ENCODE data around the gene SMAD3. TPM values are rescaled to one million over a fixed set of nuclear protein-coding genes. Genes with fewer than 3 reads are reported as not detected.

The SMAD3 gene
- total RNA-seq, 1 experiment from 2014 or later, result 89.2 TPM

DNA sequence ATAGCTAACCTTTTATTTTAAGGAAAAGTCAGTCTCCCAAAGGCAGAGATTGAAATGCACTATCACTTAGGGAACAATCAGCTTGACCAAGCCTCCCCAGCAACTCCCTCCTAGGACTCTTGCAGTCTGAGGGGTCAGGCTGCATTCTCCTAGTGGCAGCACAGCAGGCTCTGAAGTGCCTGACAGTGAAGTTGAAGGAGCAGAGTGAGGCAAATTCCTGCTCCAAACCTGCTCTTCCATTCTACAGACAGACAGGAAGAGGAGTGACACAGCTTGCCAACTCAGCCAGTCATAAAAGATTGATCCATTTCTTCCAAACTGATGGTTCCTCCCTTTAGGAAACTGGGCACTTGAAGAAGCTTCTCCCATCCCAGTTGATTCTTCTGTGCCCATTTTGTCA, 43.9 kb upstream of the SMAD3 start:
- no peak overlapping the region for H3K27ac ChIP-seq (ENCODE audit: low read depth, low read length)
- H2AFZ ChIP-seq (ENCODE audit: low read depth, low read length, poor library complexity, severe bottlenecking), result peak overlapping the region; percentile 4
- DNase-seq (ENCODE audit: low read depth, low spot score) (no peak), ATAC-seq (peak; percentile 36)
- no peak overlapping the region for H3K9ac ChIP-seq (ENCODE audit: low read length)
- ChIA-PET POLR2A (interaction anchor here (0.7 to 1.4 kb wide), 2 partner anchors 45 to 52 kb away, joined by 3 read pairs; no protein-coding TSS in a partner anchor), RAD21 (ENCODE audit: low non-redundant PET in 1 of 2, low total read pairs in 2 of 2, uncharacterized antibody in 2 of 2, unreplicated experiment in 2 of 2) (no interaction called here), CTCF (no interaction called here)
- intact Hi-C loops (cut with micrococcal nuclease), result no loop called here
- TF ChIP-seq EZH2phosphoT487 (IDR thresholded peaks at IDR 0.05; ENCODE audit: borderline replicate concordance), result no peak
- TF ChIP-seq ZFX (IDR thresholded peaks at IDR 0.05), result no peak
- TF ChIP-seq, protein P1, sequence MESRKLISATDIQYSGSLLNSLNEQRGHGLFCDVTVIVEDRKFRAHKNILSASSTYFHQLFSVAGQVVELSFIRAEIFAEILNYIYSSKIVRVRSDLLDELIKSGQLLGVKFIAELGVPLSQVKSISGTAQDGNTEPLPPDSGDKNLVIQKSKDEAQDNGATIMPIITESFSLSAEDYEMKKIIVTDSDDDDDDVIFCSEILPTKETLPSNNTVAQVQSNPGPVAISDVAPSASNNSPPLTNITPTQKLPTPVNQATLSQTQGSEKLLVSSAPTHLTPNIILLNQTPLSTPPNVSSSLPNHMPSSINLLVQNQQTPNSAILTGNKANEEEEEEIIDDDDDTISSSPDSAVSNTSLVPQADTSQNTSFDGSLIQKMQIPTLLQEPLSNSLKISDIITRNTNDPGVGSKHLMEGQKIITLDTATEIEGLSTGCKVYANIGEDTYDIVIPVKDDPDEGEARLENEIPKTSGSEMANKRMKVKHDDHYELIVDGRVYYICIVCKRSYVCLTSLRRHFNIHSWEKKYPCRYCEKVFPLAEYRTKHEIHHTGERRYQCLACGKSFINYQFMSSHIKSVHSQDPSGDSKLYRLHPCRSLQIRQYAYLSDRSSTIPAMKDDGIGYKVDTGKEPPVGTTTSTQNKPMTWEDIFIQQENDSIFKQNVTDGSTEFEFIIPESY (IDR thresholded peaks at IDR 0.05; ENCODE audit: extremely low read depth, insufficient replicate concordance, low read length), result no peak
- TF ChIP-seq SIN3A (IDR thresholded peaks at IDR 0.05; ENCODE audit: low read depth), result no peak
- TF ChIP-seq SRF (IDR thresholded peaks at IDR 0.05; ENCODE audit: low read depth), result no peak
- no peaks in the 10 kb centered on the region for H3K9me3 ChIP-seq (ENCODE audit: control insufficient read depth in 1 of 2, insufficient read depth in 1 of 2, low read depth in 1 of 2, low read length in 2 of 2)
- peak overlapping the region; percentile 26 for H3K4me2 ChIP-seq (ENCODE audit: low read length)
- no peaks in the 10 kb centered on the region for H3K36me3 ChIP-seq (ENCODE audit: control insufficient read depth in 1 of 2, insufficient read depth in 2 of 2, low read length in 2 of 2)
- H3K4me1 ChIP-seq (ENCODE audit: control insufficient read depth in 1 of 2, insufficient read depth in 2 of 2, low read length in 2 of 2), result peaks cover 40 to 57% of the 10 kb centered on the region in 2 experiments
- H3K9me2 ChIP-seq (ENCODE audit: insufficient read depth), result no peaks in the 10 kb centered on the region
- no peak overlapping the region for H3K4me3 ChIP-seq (replicated peaks in 1 of 2; ENCODE audit: low read depth in 1 of 2, low read length in 2 of 2)
- H4K20me1 ChIP-seq (ENCODE audit: insufficient read depth), result no peaks in the 10 kb centered on the region
- no peaks in the 10 kb centered on the region for H3K79me2 ChIP-seq (ENCODE audit: insufficient read depth, low read length)
- H3K27me3 ChIP-seq (ENCODE audit: insufficient read depth, low read length), result no peaks in the 10 kb centered on the region
- BruUV-seq (replicated peaks), result no TSS peak

DNA sequence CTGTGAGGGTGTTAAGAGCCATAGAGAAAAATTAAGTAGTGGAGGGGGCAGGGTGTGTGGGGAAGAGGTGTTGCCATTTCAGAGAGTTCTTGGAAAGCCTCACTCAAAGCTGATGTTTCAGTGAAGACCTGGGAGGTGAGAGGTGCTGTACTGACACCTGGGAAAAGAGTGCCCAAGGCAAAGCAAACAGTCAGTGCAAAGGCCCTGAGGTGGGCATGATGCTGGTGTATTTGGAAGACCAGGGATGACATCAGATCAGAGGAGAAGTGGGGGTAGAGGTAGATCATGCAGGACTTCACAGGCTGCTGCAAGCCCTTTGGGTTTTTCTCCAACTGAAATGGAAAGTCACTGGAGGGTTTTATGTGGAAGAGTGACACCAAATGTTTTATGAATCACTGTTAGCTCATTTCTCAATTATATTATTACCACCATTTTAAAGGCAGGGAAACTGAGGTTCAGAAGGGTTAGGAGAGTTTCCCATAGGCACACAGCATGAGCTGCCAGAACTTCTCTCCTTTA, 42.8 kb upstream of the SMAD3 start:
- no peak overlapping the region for H3K4me3 ChIP-seq (replicated peaks in 1 of 2; ENCODE audit: low read depth in 1 of 2, low read length in 2 of 2)
- TF ChIP-seq POLR2A (IDR thresholded peaks at IDR 0.05; ENCODE audit: borderline replicate concordance, extremely low read depth, insufficient read depth, insufficient read length) (no peak), EZH2 (IDR thresholded peaks at IDR 0.05) (no peak), EGR1 (IDR thresholded peaks at IDR 0.05; ENCODE audit: low read depth) (no peak), RAD21 (IDR thresholded peaks at IDR 0.05; ENCODE audit: low read depth) (no peak), TCF7L2 (IDR thresholded peaks at IDR 0.05; ENCODE audit: borderline replicate concordance, extremely low read depth, insufficient read depth, insufficient read length) (no peak), JUND (IDR thresholded peaks at IDR 0.05) (no peak), SIN3A (IDR thresholded peaks at IDR 0.05; ENCODE audit: low read depth) (no peak), YY1 (IDR thresholded peaks at IDR 0.05; ENCODE audit: extremely low read depth, insufficient replicate concordance, low read depth, low read length) (no peak)
- TF ChIP-seq, protein P2, sequence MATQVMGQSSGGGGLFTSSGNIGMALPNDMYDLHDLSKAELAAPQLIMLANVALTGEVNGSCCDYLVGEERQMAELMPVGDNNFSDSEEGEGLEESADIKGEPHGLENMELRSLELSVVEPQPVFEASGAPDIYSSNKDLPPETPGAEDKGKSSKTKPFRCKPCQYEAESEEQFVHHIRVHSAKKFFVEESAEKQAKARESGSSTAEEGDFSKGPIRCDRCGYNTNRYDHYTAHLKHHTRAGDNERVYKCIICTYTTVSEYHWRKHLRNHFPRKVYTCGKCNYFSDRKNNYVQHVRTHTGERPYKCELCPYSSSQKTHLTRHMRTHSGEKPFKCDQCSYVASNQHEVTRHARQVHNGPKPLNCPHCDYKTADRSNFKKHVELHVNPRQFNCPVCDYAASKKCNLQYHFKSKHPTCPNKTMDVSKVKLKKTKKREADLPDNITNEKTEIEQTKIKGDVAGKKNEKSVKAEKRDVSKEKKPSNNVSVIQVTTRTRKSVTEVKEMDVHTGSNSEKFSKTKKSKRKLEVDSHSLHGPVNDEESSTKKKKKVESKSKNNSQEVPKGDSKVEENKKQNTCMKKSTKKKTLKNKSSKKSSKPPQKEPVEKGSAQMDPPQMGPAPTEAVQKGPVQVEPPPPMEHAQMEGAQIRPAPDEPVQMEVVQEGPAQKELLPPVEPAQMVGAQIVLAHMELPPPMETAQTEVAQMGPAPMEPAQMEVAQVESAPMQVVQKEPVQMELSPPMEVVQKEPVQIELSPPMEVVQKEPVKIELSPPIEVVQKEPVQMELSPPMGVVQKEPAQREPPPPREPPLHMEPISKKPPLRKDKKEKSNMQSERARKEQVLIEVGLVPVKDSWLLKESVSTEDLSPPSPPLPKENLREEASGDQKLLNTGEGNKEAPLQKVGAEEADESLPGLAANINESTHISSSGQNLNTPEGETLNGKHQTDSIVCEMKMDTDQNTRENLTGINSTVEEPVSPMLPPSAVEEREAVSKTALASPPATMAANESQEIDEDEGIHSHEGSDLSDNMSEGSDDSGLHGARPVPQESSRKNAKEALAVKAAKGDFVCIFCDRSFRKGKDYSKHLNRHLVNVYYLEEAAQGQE (IDR thresholded peaks at IDR 0.05; ENCODE audit: low read depth), result no peak
- H2AFZ ChIP-seq (ENCODE audit: low read depth, low read length, poor library complexity, severe bottlenecking), result no peak overlapping the region
- no peaks in the 10 kb centered on the region for H3K36me3 ChIP-seq (ENCODE audit: control insufficient read depth in 1 of 2, insufficient read depth in 2 of 2, low read length in 2 of 2)
- H3K9ac ChIP-seq (ENCODE audit: low read length), result no peak overlapping the region
- H3K4me2 ChIP-seq (ENCODE audit: low read length), result no peak overlapping the region
- intact Hi-C loops (cut with micrococcal nuclease), result no loop called here
- H3K27ac ChIP-seq (ENCODE audit: low read depth, low read length), result no peak overlapping the region
- DNase-seq (ENCODE audit: low read depth, low spot score) (no peak), ATAC-seq (no peak)
- H3K4me1 ChIP-seq (ENCODE audit: control insufficient read depth in 1 of 2, insufficient read depth in 2 of 2, low read length in 2 of 2), result peaks cover 43 to 65% of the 10 kb centered on the region in 2 experiments
- H3K27me3 ChIP-seq (ENCODE audit: insufficient read depth, low read length), result no peaks in the 10 kb centered on the region
- RAD21 ChIA-PET (ENCODE audit: low non-redundant PET in 1 of 2, low total read pairs in 2 of 2, uncharacterized antibody in 2 of 2, unreplicated experiment in 2 of 2), result no interaction called here
- no peaks in the 10 kb centered on the region for H3K79me2 ChIP-seq (ENCODE audit: insufficient read depth, low read length)
- no peaks in the 10 kb centered on the region for H3K9me2 ChIP-seq (ENCODE audit: insufficient read depth)
- BruUV-seq (replicated peaks), result no TSS peak
- CTCF ChIA-PET, result no interaction called here
- no peaks in the 10 kb centered on the region for H4K20me1 ChIP-seq (ENCODE audit: insufficient read depth)
- H3K9me3 ChIP-seq (ENCODE audit: control insufficient read depth in 1 of 2, insufficient read depth in 1 of 2, low read depth in 1 of 2, low read length in 2 of 2), result no peaks in the 10 kb centered on the region
- POLR2A ChIA-PET, result interaction anchor here (1.4 kb wide), 1 partner anchor 51 kb away, joined by 3 read pairs; no protein-coding TSS in a partner anchor
